SK-N-SH (cell line): ENCODE data around the gene KLF17.

ENCODE experiments used
- JUND ChIP-seq: IDR thresholded peaks from 2 replicates; pipeline ENCODE4 v1.4.0; 2012
- MXI1 ChIP-seq: IDR thresholded peaks from 2 replicates; pipeline ENCODE4 v1.6.1; 2012; ENCODE audit warnings: mild to moderate bottlenecking, low read depth, low read length, improper control_type of control experiment
- NRF1 ChIP-seq: IDR thresholded peaks from 2 replicates; pipeline ENCODE4 v1.6.1; 2012; ENCODE audit warnings: low read depth, mild to moderate bottlenecking, low read length
- YY1 ChIP-seq: IDR thresholded peaks from 2 replicates; pipeline ENCODE4 v1.4.0; 2012; ENCODE audit warnings: low read depth, mild to moderate bottlenecking
- TF ChIP-seq, protein P1 (sequence below): fragments of 200-600 bp; sonication (generic); IDR thresholded peaks from 2 replicates; pipeline ENCODE4 v1.6.1; 2017; ENCODE audit warnings: antibody characterized with exemption, mild to moderate bottlenecking, moderate library complexity

DNA sequence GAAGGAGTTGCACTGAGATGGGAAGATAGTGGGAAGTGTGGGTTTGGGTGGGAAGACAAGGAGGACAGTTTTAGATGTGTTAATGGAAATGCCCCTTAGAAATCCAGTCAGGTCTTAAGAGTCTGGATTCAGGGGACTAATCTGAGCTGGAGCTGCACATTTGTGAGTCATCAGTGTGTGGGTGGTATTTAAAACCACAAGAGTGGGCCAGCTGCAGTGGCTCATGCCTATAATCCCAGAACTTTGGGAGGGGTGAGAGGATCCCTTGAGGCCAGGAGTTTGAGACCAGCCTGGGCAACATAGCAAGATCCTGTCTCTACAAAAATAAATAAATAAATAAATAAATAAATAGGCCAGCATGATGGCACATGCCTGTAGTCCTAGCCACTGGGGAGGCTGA is 46.4 kb upstream of the KLF17 start:
- TF ChIP-seq, protein P1, sequence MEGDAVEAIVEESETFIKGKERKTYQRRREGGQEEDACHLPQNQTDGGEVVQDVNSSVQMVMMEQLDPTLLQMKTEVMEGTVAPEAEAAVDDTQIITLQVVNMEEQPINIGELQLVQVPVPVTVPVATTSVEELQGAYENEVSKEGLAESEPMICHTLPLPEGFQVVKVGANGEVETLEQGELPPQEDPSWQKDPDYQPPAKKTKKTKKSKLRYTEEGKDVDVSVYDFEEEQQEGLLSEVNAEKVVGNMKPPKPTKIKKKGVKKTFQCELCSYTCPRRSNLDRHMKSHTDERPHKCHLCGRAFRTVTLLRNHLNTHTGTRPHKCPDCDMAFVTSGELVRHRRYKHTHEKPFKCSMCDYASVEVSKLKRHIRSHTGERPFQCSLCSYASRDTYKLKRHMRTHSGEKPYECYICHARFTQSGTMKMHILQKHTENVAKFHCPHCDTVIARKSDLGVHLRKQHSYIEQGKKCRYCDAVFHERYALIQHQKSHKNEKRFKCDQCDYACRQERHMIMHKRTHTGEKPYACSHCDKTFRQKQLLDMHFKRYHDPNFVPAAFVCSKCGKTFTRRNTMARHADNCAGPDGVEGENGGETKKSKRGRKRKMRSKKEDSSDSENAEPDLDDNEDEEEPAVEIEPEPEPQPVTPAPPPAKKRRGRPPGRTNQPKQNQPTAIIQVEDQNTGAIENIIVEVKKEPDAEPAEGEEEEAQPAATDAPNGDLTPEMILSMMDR: no peak
- TF ChIP-seq NRF1 (no peak), MXI1 (no peak), JUND (peak; percentile 69), YY1 (no peak)
